CD14-positive monocyte (primary cell): Measurements from ENCODE around the gene SELENOH. TPM values are rescaled to one million over a fixed set of nuclear protein-coding genes. Genes with fewer than 3 reads are reported as not detected.

Source experiments
- DNase-seq, 3 donors: peaks; one replicate each; pipeline ENCODE4 v3.0.0-alpha.2; 2011 to 2022
- H2AFZ ChIP-seq: 2 replicates; pipeline ENCODE4 v1.6.0; 2012; ENCODE audit warnings: mild to moderate bottlenecking, low read depth, low read length, inconsistent platforms; ENCODE audit not compliant: insufficient read depth, poor library complexity, severe bottlenecking
- H3K27ac ChIP-seq, 2 donors: 1 replicate in 1 of 2; 2 replicates in 1 of 2; pipeline ENCODE4 v1.5.1; 2012 to 2013; ENCODE audit warnings: low read length in 2 of 2, control low read depth in 1 of 2, inconsistent platforms in 1 of 2, low read depth in 1 of 2, mild to moderate bottlenecking in 1 of 2
- H3K27me3 ChIP-seq, 2 donors: one replicate each; pipeline versions ENCODE4 v1.6.0 to v1.6.1; 2011 to 2013; ENCODE audit warnings: low read length in 2 of 2; ENCODE audit not compliant: control insufficient read depth in 2 of 2, insufficient read depth in 2 of 2
- H3K36me3 ChIP-seq, 2 donors: replicated peaks in 1 of 2; 1 replicate in 1 of 2; 2 replicates in 1 of 2; pipeline versions ENCODE4 v1.5.1 to v1.6.1; 2012 to 2013; ENCODE audit warnings: low read length in 2 of 2, control low read depth in 1 of 2, inconsistent platforms in 1 of 2, mild to moderate bottlenecking in 1 of 2; ENCODE audit not compliant: insufficient read depth in 2 of 2, control insufficient read depth in 1 of 2
- H3K4me1 ChIP-seq, 2 donors: 1 replicate in 1 of 2; 2 replicates in 1 of 2; pipeline versions ENCODE4 v1.5.1 to v1.6.1; 2012 to 2013; ENCODE audit warnings: low read length in 2 of 2, control low read depth in 1 of 2, inconsistent platforms in 1 of 2, mild to moderate bottlenecking in 1 of 2, moderate library complexity in 1 of 2; ENCODE audit not compliant: insufficient read depth in 2 of 2, control insufficient read depth in 1 of 2
- H3K4me2 ChIP-seq: replicated peaks from 2 replicates; pipeline ENCODE3; 2012; ENCODE audit warnings: low read length, moderate library complexity, mild to moderate bottlenecking; ENCODE audit not compliant: poor library complexity, severe bottlenecking; ENCODE audit errors: extremely low read depth
- H3K4me3 ChIP-seq, 3 experiments: fragments of 200-600 bp in 1 of 3; sonication (generic) in 1 of 3; replicated peaks in 1 of 3; 1 replicate in 2 of 3; 2 replicates in 1 of 3; pipeline ENCODE4 v1.5.1; 2011 to 2013; ENCODE audit warnings: low read length in 3 of 3, mild to moderate bottlenecking in 3 of 3, control low read depth in 2 of 3, low read depth in 2 of 3, inconsistent platforms in 1 of 3, moderate library complexity in 1 of 3
- H3K79me2 ChIP-seq: 2 replicates; pipeline ENCODE4 v1.6.0; 2012; ENCODE audit warnings: mild to moderate bottlenecking, control low read depth, inconsistent platforms, low read length, moderate library complexity; ENCODE audit not compliant: insufficient read depth
- H3K9ac ChIP-seq: 2 replicates; pipeline ENCODE4 v1.6.0; 2017; ENCODE audit warnings: low read length, mild to moderate bottlenecking; ENCODE audit not compliant: insufficient read depth, poor library complexity, severe bottlenecking
- H3K9me3 ChIP-seq, 2 donors: replicated peaks in 1 of 2; 1 replicate in 1 of 2; 2 replicates in 1 of 2; pipeline versions ENCODE4 v1.5.1 to v1.6.1; 2012 to 2013; ENCODE audit warnings: low read length in 2 of 2, control low read depth in 1 of 2; ENCODE audit not compliant: control insufficient read depth in 1 of 2, insufficient read depth in 1 of 2
- H4K20me1 ChIP-seq: 2 replicates; pipeline ENCODE4 v1.6.0; 2012; ENCODE audit warnings: mild to moderate bottlenecking, low read length, control low read depth, moderate library complexity; ENCODE audit not compliant: insufficient read depth
- H3K27ac Mint-ChIP-seq, 7 donors: one replicate each; pipeline ENCODE4 v1.8.0; 2020; ENCODE audit warnings: mild to moderate bottlenecking in 7 of 7, mixed read lengths in 7 of 7, moderate library complexity in 6 of 7, inconsistent platforms in 2 of 7
- H3K27me3 Mint-ChIP-seq, 3 donors: one replicate each; pipeline ENCODE4 v1.8.0; 2021 to 2022; ENCODE audit warnings: low read depth in 3 of 3, mild to moderate bottlenecking in 3 of 3, mixed read lengths in 3 of 3, moderate library complexity in 3 of 3, inconsistent platforms in 1 of 3
- H3K36me3 Mint-ChIP-seq, 2 donors: one replicate each; pipeline ENCODE4 v1.8.0; 2020; ENCODE audit warnings: mixed read lengths in 2 of 2, inconsistent platforms in 1 of 2, mild to moderate bottlenecking in 1 of 2
- H3K4me1 Mint-ChIP-seq: one replicate; pipeline ENCODE4 v1.8.0; 2020; ENCODE audit warnings: mild to moderate bottlenecking, mixed read lengths
- H3K4me3 Mint-ChIP-seq, 2 donors: one replicate each; pipeline ENCODE4 v1.8.0; 2020; ENCODE audit warnings: mild to moderate bottlenecking in 2 of 2, mixed read lengths in 2 of 2, moderate library complexity in 1 of 2
- H3K9me3 Mint-ChIP-seq, 7 donors: one replicate each; pipeline ENCODE4 v1.8.0; 2020 to 2022; ENCODE audit warnings: mixed read lengths in 7 of 7, mild to moderate bottlenecking in 6 of 7, moderate library complexity in 6 of 7, inconsistent platforms in 2 of 7
- WGBS: methylation state at CpG from one replicate; pipeline ENCODE4 v1.1.5; 2013; ENCODE audit warnings: missing lambda C conversion rate; ENCODE audit not compliant: insufficient coverage; 5-methylcytosine and 5-hydroxymethylcytosine counted together
- intact Hi-C, 2 donors: fragments of 100-400 bp; cut with micrococcal nuclease; formaldehyde crosslinking; loops; one replicate each; pipeline versions ENCODE4 v1.15.0 to v1.15.1; 2023
- polyA plus RNA-seq, 3 donors: library from polyadenylated mRNA; depleted of rRNA in 1 of 3; unstranded in 2 of 3; stranded (reverse) in 1 of 3; fragments of 300-500 nt in 2 of 3; fragments of >200 nt in 1 of 3; fragmentation: Illumina TruSeq in 2 of 3; gene quantifications; 1 replicate in 2 of 3; 2 replicates in 1 of 3; pipeline ENCODE4 v1.2.3, GENCODE V29; 2012 to 2021
- TF ChIP-seq, protein P1 (sequence below): fragments of 200-600 bp; IDR thresholded peaks from one replicate; pipeline ENCODE4 v1.8.0; 2022; ENCODE audit warnings: antibody characterized with exemption, mild to moderate bottlenecking

SELENOH gene
- polyA plus RNA-seq, 3 donors, result 99.5 to 260 (median 206) TPM

DNA sequence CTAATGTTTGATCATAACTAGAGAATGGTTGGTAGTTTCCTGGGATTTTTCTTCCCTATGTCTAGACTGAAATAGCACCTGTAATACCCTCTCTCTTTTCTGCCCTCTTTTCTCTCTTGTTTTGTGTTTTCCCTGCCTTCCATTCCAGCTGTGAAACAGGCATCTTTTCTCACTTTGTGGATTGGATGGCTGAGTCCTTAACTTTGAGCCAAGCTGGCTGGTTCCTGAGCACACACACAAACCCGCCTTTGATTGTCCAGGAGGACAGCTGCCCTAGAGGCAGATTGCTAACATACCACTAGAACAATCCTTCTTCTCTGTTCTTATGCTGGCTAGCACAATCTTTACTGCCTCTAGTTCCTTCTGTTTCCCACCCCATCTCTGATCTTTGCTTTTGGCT is 38.0 kb downstream of the SELENOH start:
- no peaks in the 10 kb centered on the region for H3K9me3 ChIP-seq
- H3K4me2 ChIP-seq, result no peak overlapping the region
- TF ChIP-seq, protein P1, sequence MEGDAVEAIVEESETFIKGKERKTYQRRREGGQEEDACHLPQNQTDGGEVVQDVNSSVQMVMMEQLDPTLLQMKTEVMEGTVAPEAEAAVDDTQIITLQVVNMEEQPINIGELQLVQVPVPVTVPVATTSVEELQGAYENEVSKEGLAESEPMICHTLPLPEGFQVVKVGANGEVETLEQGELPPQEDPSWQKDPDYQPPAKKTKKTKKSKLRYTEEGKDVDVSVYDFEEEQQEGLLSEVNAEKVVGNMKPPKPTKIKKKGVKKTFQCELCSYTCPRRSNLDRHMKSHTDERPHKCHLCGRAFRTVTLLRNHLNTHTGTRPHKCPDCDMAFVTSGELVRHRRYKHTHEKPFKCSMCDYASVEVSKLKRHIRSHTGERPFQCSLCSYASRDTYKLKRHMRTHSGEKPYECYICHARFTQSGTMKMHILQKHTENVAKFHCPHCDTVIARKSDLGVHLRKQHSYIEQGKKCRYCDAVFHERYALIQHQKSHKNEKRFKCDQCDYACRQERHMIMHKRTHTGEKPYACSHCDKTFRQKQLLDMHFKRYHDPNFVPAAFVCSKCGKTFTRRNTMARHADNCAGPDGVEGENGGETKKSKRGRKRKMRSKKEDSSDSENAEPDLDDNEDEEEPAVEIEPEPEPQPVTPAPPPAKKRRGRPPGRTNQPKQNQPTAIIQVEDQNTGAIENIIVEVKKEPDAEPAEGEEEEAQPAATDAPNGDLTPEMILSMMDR, result no peak
- no peak overlapping the region for H3K4me3 ChIP-seq
- peaks cover 24 to 43% of the 10 kb centered on the region in 2 donors for H3K4me1 ChIP-seq
- H3K4me3 Mint-ChIP-seq, result no peak overlapping the region
- peak overlapping the region in 1 of 7 donors; percentile 40 for H3K27ac Mint-ChIP-seq
- H3K9ac ChIP-seq, result no peak overlapping the region
- H3K4me1 Mint-ChIP-seq, result peaks cover 61% of the 10 kb centered on the region
- H3K27me3 Mint-ChIP-seq, result no peaks in the 10 kb centered on the region
- no peak overlapping the region for H3K27ac ChIP-seq
- WGBS, result 83% methylated on average over 1 of the region's 1 CpG
- no peaks in the 10 kb centered on the region for H3K27me3 ChIP-seq
- DNase-seq, result no peak
- no peak overlapping the region for H2AFZ ChIP-seq
- peaks cover 0 to 2% (median 0%) of the 10 kb centered on the region in 7 donors for H3K9me3 Mint-ChIP-seq
- peaks cover 84% of the 10 kb centered on the region for H3K79me2 ChIP-seq
- peaks cover 0 to 9% of the 10 kb centered on the region in 2 donors for H3K36me3 ChIP-seq
- intact Hi-C loops, result no loop called here
- H4K20me1 ChIP-seq, result peaks cover 72% of the 10 kb centered on the region
- H3K36me3 Mint-ChIP-seq, result peaks cover 28 to 37% of the 10 kb centered on the region in 2 donors

DNA sequence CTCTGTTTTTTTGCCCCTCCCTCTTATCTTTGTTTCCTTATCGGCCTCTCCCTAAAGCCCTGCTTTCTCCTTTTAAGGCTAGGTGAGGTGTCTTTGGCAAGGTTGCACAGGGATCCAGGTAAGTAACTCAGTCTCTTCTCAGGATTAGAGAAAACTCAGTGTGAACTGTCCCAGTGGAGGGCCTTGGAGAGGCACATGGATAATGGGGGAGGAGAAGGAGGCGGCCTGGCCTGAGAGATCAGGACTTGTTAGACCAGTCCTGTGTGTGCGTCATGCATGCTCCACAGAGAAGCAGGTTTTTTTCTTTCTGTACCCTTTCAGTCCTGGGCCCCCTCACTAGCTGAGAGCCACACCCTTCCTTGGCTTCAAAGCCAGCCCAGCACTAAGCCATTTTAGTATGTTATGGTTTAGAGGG is 40.2 kb downstream of the SELENOH start:
- Mint-ChIP-seq H3K4me3 (no peak overlapping the region), H3K9me3 (peaks cover 0 to 2% (median 0%) of the 10 kb centered on the region in 7 donors), H3K36me3 (peaks cover 32 to 45% of the 10 kb centered on the region in 2 donors), H3K27ac (peak overlapping the region in 1 of 7 donors; percentile 59), H3K27me3 (no peaks in the 10 kb centered on the region), H3K4me1 (peaks cover 60% of the 10 kb centered on the region)
- no peaks in the 10 kb centered on the region for H3K27me3 ChIP-seq
- no peaks in the 10 kb centered on the region for H3K9me3 ChIP-seq
- intact Hi-C loops, result no loop called here
- TF ChIP-seq, protein P1, result no peak
- WGBS, result 90% methylated on average over 2 of the region's 3 CpGs
- H3K9ac ChIP-seq, result no peak overlapping the region
- no peak overlapping the region for H3K4me3 ChIP-seq
- H3K27ac ChIP-seq, result no peak overlapping the region
- H3K4me2 ChIP-seq, result no peak overlapping the region
- DNase-seq, result no peak
- H3K4me1 ChIP-seq, result peaks cover 15 to 40% of the 10 kb centered on the region in 2 donors
- H3K36me3 ChIP-seq, result peaks cover 0 to 9% of the 10 kb centered on the region in 2 donors
- no peak overlapping the region for H2AFZ ChIP-seq
- peaks cover 83% of the 10 kb centered on the region for H3K79me2 ChIP-seq
- peaks cover 54% of the 10 kb centered on the region for H4K20me1 ChIP-seq
